Immature natural killer cell (primary cell): ENCODE data around the gene ZNF444. TPM values are rescaled to one million over a fixed set of nuclear protein-coding genes. Genes with fewer than 3 reads are reported as not detected.
"Not testable (repeated sequence)": the region's sequence is repeated elsewhere in the genome, so short reads cannot be mapped to it uniquely, and the experiment has no call there.

Experiments
- DNase-seq, 3 donors: peaks; one replicate each; pipeline ENCODE4 v3.0.0; 2022; ENCODE audit warnings: mixed read lengths in 1 of 3
- H3K27ac Mint-ChIP-seq, 6 donors: one replicate each; pipeline ENCODE4 v1.8.0; 2020; ENCODE audit warnings: mixed read lengths in 6 of 6, mild to moderate bottlenecking in 5 of 6, inconsistent platforms in 4 of 6, moderate library complexity in 3 of 6
- H3K27me3 Mint-ChIP-seq, 3 donors: one replicate each; pipeline ENCODE4 v1.8.0; 2020 to 2021; ENCODE audit warnings: low read depth in 3 of 3, mild to moderate bottlenecking in 3 of 3, mixed read lengths in 3 of 3, moderate library complexity in 3 of 3, inconsistent platforms in 1 of 3
- H3K36me3 Mint-ChIP-seq, 3 donors: one replicate each; pipeline ENCODE4 v1.8.0; 2020; ENCODE audit warnings: mixed read lengths in 3 of 3, inconsistent platforms in 2 of 3, mild to moderate bottlenecking in 2 of 3
- H3K4me1 Mint-ChIP-seq, 2 donors: one replicate each; pipeline ENCODE4 v1.8.0; 2020; ENCODE audit warnings: inconsistent platforms in 2 of 2, mild to moderate bottlenecking in 2 of 2, mixed read lengths in 2 of 2, moderate library complexity in 1 of 2
- H3K4me3 Mint-ChIP-seq, 5 donors: one replicate each; pipeline ENCODE4 v1.8.0; 2020; ENCODE audit warnings: mild to moderate bottlenecking in 5 of 5, mixed read lengths in 5 of 5, inconsistent platforms in 3 of 5, moderate library complexity in 3 of 5
- H3K9me3 Mint-ChIP-seq, 6 donors: one replicate each; pipeline ENCODE4 v1.8.0; 2020; ENCODE audit warnings: mild to moderate bottlenecking in 6 of 6, mixed read lengths in 6 of 6, inconsistent platforms in 4 of 6, moderate library complexity in 3 of 6
- polyA plus RNA-seq, 3 donors: library from polyadenylated mRNA; unstranded; fragments of 300-500 nt; fragmentation: Illumina TruSeq; gene quantifications; one replicate each; pipeline ENCODE4 v1.2.3, GENCODE V29; 2021

Gene ZNF444
- polyA plus RNA-seq = 10 to 100 TPM in 1 of 3 donors, 1 to 10 TPM in 2; 7.9 to 19.1 (median 9.0) TPM

GRCh38 chr19:56140583-56141416, at the start of gene ZNF444:
TSS of gene ZNF444 (plus strand) at chr19:56141287. CDS start at chr19:56146912, 5,625 bp downstream.
- peaks cover 24 to 36% of the 10 kb centered on the region in 2 donors for H3K4me1 Mint-ChIP-seq
- peak within 1 kb of the TSS; percentile 88 to 99 (median 90) for H3K4me3 Mint-ChIP-seq
- DNase-seq = peak; percentile 97 to 98 (median 98)
- peaks cover 12 to 13% (median 12%) of the 10 kb centered on the region in 3 donors for H3K27me3 Mint-ChIP-seq
- H3K27ac Mint-ChIP-seq = peak within 1 kb of the TSS; percentile 86 to 98 (median 92)
- no peaks in the 10 kb centered on the region for H3K9me3 Mint-ChIP-seq
- H3K36me3 Mint-ChIP-seq = no peaks in the 10 kb centered on the region

- DNase-seq = peak in 1 of 3 donors; percentile 48
- peak overlapping the region in 1 of 5 donors; percentile 62 for H3K4me3 Mint-ChIP-seq
- H3K27me3 Mint-ChIP-seq = peaks cover 0 to 7% (median 7%) of the 10 kb centered on the region in 3 donors
- peaks cover 0 to 13% (median 9%) of the 10 kb centered on the region in 3 donors for H3K36me3 Mint-ChIP-seq
- peaks cover 13 to 15% of the 10 kb centered on the region in 2 donors for H3K4me1 Mint-ChIP-seq
- H3K27ac Mint-ChIP-seq = peak overlapping the region in 2 of 6 donors; percentile 19 to 87
- H3K9me3 Mint-ChIP-seq = no peaks in the 10 kb centered on the region
Observed at GRCh38 chr19:56091751-56092546, 49.1 kb upstream of the ZNF444 start.

GRCh38 chr19:56092685-56093631, 48.1 kb upstream of the ZNF444 start:
- peaks cover 13 to 15% of the 10 kb centered on the region in 2 donors for H3K4me1 Mint-ChIP-seq
- H3K9me3 Mint-ChIP-seq = no peaks in the 10 kb centered on the region
- H3K27me3 Mint-ChIP-seq = peaks cover 0 to 7% (median 7%) of the 10 kb centered on the region in 3 donors
- DNase-seq = no peak
- no peak overlapping the region for H3K4me3 Mint-ChIP-seq
- peak overlapping the region in 2 of 6 donors; percentile 20 to 51 for H3K27ac Mint-ChIP-seq
- H3K36me3 Mint-ChIP-seq = peaks cover 0 to 13% (median 9%) of the 10 kb centered on the region in 3 donors

GRCh38 chr19:56094449-56094848, 46.6 kb upstream of the ZNF444 start:
- Mint-ChIP-seq H3K4me3 (no peak overlapping the region), H3K9me3 (no peaks in the 10 kb centered on the region), H3K27me3 (peaks cover 0 to 7% (median 7%) of the 10 kb centered on the region in 3 donors), H3K27ac (peak overlapping the region in 2 of 6 donors; percentile 24 to 64), H3K4me1 (peaks cover 13 to 15% of the 10 kb centered on the region in 2 donors), H3K36me3 (peaks cover 0 to 9% (median 9%) of the 10 kb centered on the region in 3 donors)
- no peak for DNase-seq

- Mint-ChIP-seq H3K27ac (no peak overlapping the region), H3K27me3 (peaks cover 0 to 7% (median 6%) of the 10 kb centered on the region in 3 donors), H3K9me3 (no peaks in the 10 kb centered on the region), H3K4me3 (no peak overlapping the region), H3K4me1 (peaks cover 7 to 13% of the 10 kb centered on the region in 2 donors), H3K36me3 (peaks cover 0 to 6% (median 6%) of the 10 kb centered on the region in 3 donors)
- DNase-seq = no peak
Observed at GRCh38 chr19:56096665-56097064, 44.4 kb upstream of the ZNF444 start.

- no peak for DNase-seq
- H3K9me3 Mint-ChIP-seq = no peaks in the 10 kb centered on the region
- peaks cover 0 to 6% (median 6%) of the 10 kb centered on the region in 3 donors for H3K36me3 Mint-ChIP-seq
- peaks cover 7 to 12% of the 10 kb centered on the region in 2 donors for H3K4me1 Mint-ChIP-seq
- no peak overlapping the region for H3K27ac Mint-ChIP-seq
- H3K27me3 Mint-ChIP-seq = peaks cover 0 to 9% (median 3%) of the 10 kb centered on the region in 3 donors
- no peak overlapping the region for H3K4me3 Mint-ChIP-seq
Observed at GRCh38 chr19:56097306-56097705, 43.8 kb upstream of the ZNF444 start.

GRCh38 chr19:56097776-56098175, 43.3 kb upstream of the ZNF444 start:
- no peak overlapping the region for H3K27ac Mint-ChIP-seq
- peaks cover 2 to 9% of the 10 kb centered on the region in 2 donors for H3K4me1 Mint-ChIP-seq
- no peaks in the 10 kb centered on the region for H3K9me3 Mint-ChIP-seq
- no peak overlapping the region for H3K4me3 Mint-ChIP-seq
- peaks cover 0 to 6% (median 6%) of the 10 kb centered on the region in 3 donors for H3K36me3 Mint-ChIP-seq
- DNase-seq = no peak
- H3K27me3 Mint-ChIP-seq = peaks cover 0 to 7% (median 3%) of the 10 kb centered on the region in 3 donors

GRCh38 chr19:56098237-56098636, 42.9 kb upstream of the ZNF444 start:
- H3K27ac Mint-ChIP-seq, H3K4me3 Mint-ChIP-seq, H3K36me3 Mint-ChIP-seq, H3K27me3 Mint-ChIP-seq, H3K9me3 Mint-ChIP-seq, H3K4me1 Mint-ChIP-seq, DNase-seq: not testable (repeated sequence)

GRCh38 chr19:56098731-56099568, 42.1 kb upstream of the ZNF444 start:
- H3K36me3 Mint-ChIP-seq = peaks cover 0 to 3% (median under 1%) of the 10 kb centered on the region in 3 donors
- H3K4me1 Mint-ChIP-seq = peaks cover 0 to 9% of the 10 kb centered on the region in 2 donors
- H3K9me3 Mint-ChIP-seq = no peaks in the 10 kb centered on the region
- H3K4me3 Mint-ChIP-seq = no peak overlapping the region
- no peak overlapping the region for H3K27ac Mint-ChIP-seq
- H3K27me3 Mint-ChIP-seq = peaks cover 0 to 4% (median 0%) of the 10 kb centered on the region in 3 donors
- no peak for DNase-seq

GRCh38 chr19:56099638-56100539, 41.2 kb upstream of the ZNF444 start:
- no peak overlapping the region for H3K27ac Mint-ChIP-seq
- H3K4me3 Mint-ChIP-seq = no peak overlapping the region
- peaks cover 0 to 4% (median 0%) of the 10 kb centered on the region in 3 donors for H3K27me3 Mint-ChIP-seq
- peaks cover 0 to 3% (median 0%) of the 10 kb centered on the region in 3 donors for H3K36me3 Mint-ChIP-seq
- no peaks in the 10 kb centered on the region for H3K9me3 Mint-ChIP-seq
- no peak for DNase-seq
- H3K4me1 Mint-ChIP-seq = peaks cover 5 to 14% of the 10 kb centered on the region in 2 donors

GRCh38 chr19:56101095-56101494, 40.0 kb upstream of the ZNF444 start:
- Mint-ChIP-seq H3K4me1 (peaks cover 16 to 22% of the 10 kb centered on the region in 2 donors), H3K27me3 (peaks cover 0 to 4% (median 2%) of the 10 kb centered on the region in 3 donors), H3K4me3 (no peak overlapping the region), H3K27ac (no peak overlapping the region), H3K36me3 (peaks cover 0 to 3% (median 0%) of the 10 kb centered on the region in 3 donors), H3K9me3 (no peaks in the 10 kb centered on the region)
- DNase-seq = no peak
